Glomerular visceral epithelial cell (primary cell): ENCODE measurements around the gene ITPA.
"Not testable (repeated sequence)": the region's sequence is repeated elsewhere in the genome, so short reads cannot be mapped to it uniquely, and the experiment has no call there.

Experiments used
- DNase-seq: peaks from one replicate; pipeline ENCODE4 v3.0.0-alpha.2; 2016; ENCODE audit errors: extremely low spot score

Gene ITPA

GRCh38 chr20:3199976-3200755 is 9.1 kb upstream of the ITPA start:
- no peak for DNase-seq

GRCh38 chr20:3202965-3203314 is 6.4 kb upstream of the ITPA start:
- no peak for DNase-seq

- peak; percentile 56 for DNase-seq
These were observed 5.8 kb upstream of the ITPA start for GRCh38 chr20:3203315-3204123.

- DNase-seq: peak; percentile 87
These were observed 5.0 kb upstream of the ITPA start, which contains the start of gene DDRGK1 for GRCh38 chr20:3204124-3204794. Gene DDRGK1 (minus strand): TSS chr20:3204682. CDS start chr20:3204627, 55 bp downstream.

GRCh38 chr20:3208786-3209256 is 477 bp upstream of the ITPA start:
- DNase-seq: peak; percentile 22

- DNase-seq: peak; percentile 13
These were observed 634 bp downstream of the ITPA start for GRCh38 chr20:3209946-3210317.

GRCh38 chr20:3210346-3210745 is 1.0 kb downstream of the ITPA start:
- DNase-seq: no peak

- DNase-seq: no peak
These were observed 3.9 kb downstream of the ITPA start for GRCh38 chr20:3213226-3213625.

GRCh38 chr20:3215359-3215917 is 6.1 kb downstream of the ITPA start:
- not testable (repeated sequence) for DNase-seq

- DNase-seq: peak; percentile 41
These were observed 9.2 kb downstream of the ITPA start for GRCh38 chr20:3218307-3218988.

GRCh38 chr20:3221398-3222226 is 12.3 kb downstream of the ITPA start:
- peak; percentile 25 for DNase-seq

- DNase-seq: peak; percentile 55
These were observed 13.6 kb downstream of the ITPA start for GRCh38 chr20:3222635-3223600.

GRCh38 chr20:3223651-3223993 is 14.3 kb downstream of the ITPA start:
- no peak for DNase-seq

GRCh38 chr20:3223994-3224680 is 14.8 kb downstream of the ITPA start:
- no peak for DNase-seq

- DNase-seq: no peak
These were observed 15.6 kb downstream of the ITPA start for GRCh38 chr20:3224681-3225421.

GRCh38 chr20:3226093-3226492 is 16.8 kb downstream of the ITPA start:
- DNase-seq: no peak

- no peak for DNase-seq
These were observed 17.6 kb downstream of the ITPA start for GRCh38 chr20:3226864-3227263.

- no peak for DNase-seq
These were observed 18.2 kb downstream of the ITPA start for GRCh38 chr20:3227506-3227905.
